ENCODE measurements around the gene ING2.
"Not testable (repeated sequence)": the region's sequence is repeated elsewhere in the genome, so short reads cannot be mapped to it uniquely, and the experiment has no call there.

Gene ING2

DNA sequence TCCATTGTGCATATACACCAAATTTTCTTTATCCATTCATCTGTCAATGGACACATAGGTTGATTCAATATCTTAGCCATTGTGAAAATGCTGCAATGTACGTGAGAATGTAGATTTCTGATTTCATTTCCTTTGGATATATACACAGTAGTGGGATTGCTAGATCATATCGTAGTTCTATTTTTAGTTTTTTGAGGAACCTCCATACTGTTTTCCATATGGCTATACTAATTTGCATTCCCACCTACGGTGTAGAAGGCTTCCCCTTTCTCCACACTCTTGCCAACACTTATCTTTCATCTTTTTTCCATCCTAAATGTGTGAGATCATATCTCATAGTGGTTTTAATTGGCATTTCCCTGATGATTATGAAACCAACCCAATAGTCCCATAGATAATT lies 43.4 kb downstream of the ING2 start:
- TF ChIP-seq, protein P1, sequence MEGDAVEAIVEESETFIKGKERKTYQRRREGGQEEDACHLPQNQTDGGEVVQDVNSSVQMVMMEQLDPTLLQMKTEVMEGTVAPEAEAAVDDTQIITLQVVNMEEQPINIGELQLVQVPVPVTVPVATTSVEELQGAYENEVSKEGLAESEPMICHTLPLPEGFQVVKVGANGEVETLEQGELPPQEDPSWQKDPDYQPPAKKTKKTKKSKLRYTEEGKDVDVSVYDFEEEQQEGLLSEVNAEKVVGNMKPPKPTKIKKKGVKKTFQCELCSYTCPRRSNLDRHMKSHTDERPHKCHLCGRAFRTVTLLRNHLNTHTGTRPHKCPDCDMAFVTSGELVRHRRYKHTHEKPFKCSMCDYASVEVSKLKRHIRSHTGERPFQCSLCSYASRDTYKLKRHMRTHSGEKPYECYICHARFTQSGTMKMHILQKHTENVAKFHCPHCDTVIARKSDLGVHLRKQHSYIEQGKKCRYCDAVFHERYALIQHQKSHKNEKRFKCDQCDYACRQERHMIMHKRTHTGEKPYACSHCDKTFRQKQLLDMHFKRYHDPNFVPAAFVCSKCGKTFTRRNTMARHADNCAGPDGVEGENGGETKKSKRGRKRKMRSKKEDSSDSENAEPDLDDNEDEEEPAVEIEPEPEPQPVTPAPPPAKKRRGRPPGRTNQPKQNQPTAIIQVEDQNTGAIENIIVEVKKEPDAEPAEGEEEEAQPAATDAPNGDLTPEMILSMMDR (IDR thresholded peaks at IDR 0.05; ENCODE audit: insufficient read depth, low read length, poor library complexity, severe bottlenecking): no peak
- TF ChIP-seq EZH2phosphoT487 (conservative IDR thresholded peaks at IDR 0.05; ENCODE audit: low read length): no peak

DNA sequence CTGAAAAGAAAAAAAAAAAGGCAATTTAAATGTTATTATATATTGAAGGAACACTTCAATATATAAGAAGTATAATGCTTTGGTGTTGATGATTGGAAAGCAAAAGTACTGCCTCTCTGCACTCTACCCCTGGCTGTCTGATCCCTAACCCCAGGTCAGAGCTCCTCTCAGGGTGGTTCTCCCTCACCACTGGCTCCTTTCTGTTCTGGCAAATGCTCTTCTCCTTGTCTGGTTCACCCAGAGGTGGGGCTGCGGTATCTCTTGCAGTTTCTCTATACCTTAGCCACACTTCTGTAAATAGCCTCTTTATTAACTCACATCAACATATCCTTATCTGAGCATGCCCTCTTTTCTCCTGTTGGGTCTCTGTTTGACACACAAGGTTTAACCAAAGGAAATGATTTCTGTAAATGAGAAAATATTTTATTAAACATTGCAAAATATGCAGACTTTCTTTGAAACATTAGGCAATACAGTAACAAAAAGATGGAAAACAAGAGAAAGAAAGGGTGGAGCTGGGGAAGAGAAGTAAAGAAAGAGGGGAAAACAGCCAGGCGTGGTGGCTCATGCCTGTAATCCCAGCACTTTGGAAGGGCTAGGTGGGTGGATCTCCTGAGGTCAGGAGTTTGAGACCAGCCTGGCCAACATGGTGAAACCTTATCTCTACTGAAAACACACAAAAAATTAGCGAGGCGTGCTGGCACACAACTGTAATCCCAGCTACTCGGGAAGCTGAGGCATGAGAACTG lies 45.7 kb downstream of the ING2 start:
- Histone ChIP-seq H3K79me2 (ENCODE audit: insufficient read depth, low read length) (no peaks in the 10 kb centered on the region), H3K9ac (ENCODE audit: low read length) (no peak overlapping the region), H3K9me2 (replicated peaks; ENCODE audit: insufficient read depth, low read length) (no peaks in the 10 kb centered on the region), H3K4me2 (ENCODE audit: low read depth, low read length, poor library complexity, severe bottlenecking) (no peak overlapping the region), H3K27me3 (ENCODE audit: low read length) (no peaks in the 10 kb centered on the region), H3F3A (ENCODE audit: insufficient read depth) (no peaks in the 10 kb centered on the region), H4K20me1 (ENCODE audit: low read depth, low read length) (no peaks in the 10 kb centered on the region), H3K27ac (ENCODE audit: low read depth, low read length) (no peak overlapping the region), H3K9me3 (ENCODE audit: insufficient read depth, low read length) (no peaks in the 10 kb centered on the region), H3K36me3 (ENCODE audit: low read length) (no peaks in the 10 kb centered on the region), H3K4me3 (ENCODE audit: insufficient read depth, low read length, poor library complexity, severe bottlenecking) (no peak overlapping the region), H2AFZ (ENCODE audit: low read depth, low read length, severe bottlenecking) (no peak overlapping the region)
- TF ChIP-seq, protein P1 (IDR thresholded peaks at IDR 0.05; ENCODE audit: insufficient read depth, low read length, poor library complexity, severe bottlenecking): no peak
- TF ChIP-seq EZH2phosphoT487 (conservative IDR thresholded peaks at IDR 0.05; ENCODE audit: low read length): no peak

More for the DNA sequence above, 43.4 kb downstream of the ING2 start:
- Histone ChIP-seq H4K20me1 (ENCODE audit: low read depth, low read length) (no peaks in the 10 kb centered on the region), H3K9ac (ENCODE audit: low read length) (no peak overlapping the region), H2AFZ (ENCODE audit: low read depth, low read length, severe bottlenecking) (no peak overlapping the region), H3K4me3 (ENCODE audit: insufficient read depth, low read length, poor library complexity, severe bottlenecking) (no peak overlapping the region), H3K9me3 (ENCODE audit: insufficient read depth, low read length) (no peaks in the 10 kb centered on the region), H3K27me3 (ENCODE audit: low read length) (no peaks in the 10 kb centered on the region), H3K9me2 (replicated peaks; ENCODE audit: insufficient read depth, low read length) (no peaks in the 10 kb centered on the region), H3K27ac (ENCODE audit: low read depth, low read length) (no peak overlapping the region), H3F3A (ENCODE audit: insufficient read depth) (no peaks in the 10 kb centered on the region), H3K79me2 (ENCODE audit: insufficient read depth, low read length) (no peaks in the 10 kb centered on the region), H3K4me2 (ENCODE audit: low read depth, low read length, poor library complexity, severe bottlenecking) (no peak overlapping the region), H3K36me3 (ENCODE audit: low read length) (no peaks in the 10 kb centered on the region)

DNA sequence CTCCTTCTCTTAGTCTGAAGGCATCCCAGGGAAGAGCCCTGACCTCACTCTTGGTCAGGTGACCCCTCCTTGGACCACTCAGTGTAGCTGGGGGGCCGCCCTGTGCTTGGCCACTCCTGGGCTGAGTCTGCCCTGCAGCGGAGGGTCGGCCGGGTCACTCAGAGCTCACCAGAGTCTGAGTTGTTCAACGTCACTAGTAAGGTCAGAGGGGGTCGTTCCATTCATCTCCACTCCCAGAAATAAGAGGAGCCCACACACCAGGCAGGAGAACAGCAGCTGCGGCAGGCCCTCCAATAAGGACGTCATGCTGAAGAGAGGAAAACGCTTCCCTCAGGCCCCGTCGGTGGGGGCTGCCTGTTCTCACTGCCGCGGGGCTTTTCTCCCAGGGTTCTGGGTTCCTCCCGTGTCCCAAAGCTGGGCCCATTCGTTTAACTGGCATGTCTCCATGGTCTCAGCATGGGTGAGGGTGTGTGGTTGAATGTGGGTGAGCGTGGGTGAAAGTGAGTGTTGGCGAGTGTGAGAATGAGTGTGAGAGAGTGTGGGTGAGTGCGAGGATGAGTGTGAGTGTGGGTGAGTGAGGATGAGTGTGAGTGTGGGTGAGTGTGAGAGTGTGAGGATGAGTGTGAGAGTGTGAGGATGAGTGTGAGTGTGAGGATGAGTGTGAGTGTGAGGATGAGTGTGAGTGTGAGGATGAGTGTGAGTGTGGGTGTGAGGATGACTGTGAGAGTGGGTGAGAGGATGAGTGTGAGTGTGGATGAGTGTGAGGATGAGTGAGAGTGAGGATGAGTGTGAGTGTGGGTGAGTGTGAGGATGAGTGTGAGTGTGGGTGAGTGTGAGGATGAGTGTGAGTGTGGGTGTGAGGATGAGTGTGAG lies 47.7 kb downstream of the ING2 start:
- no peaks in the 10 kb centered on the region for H3K9me2 ChIP-seq (replicated peaks; ENCODE audit: insufficient read depth, low read length)
- no peak overlapping the region for H3K27ac ChIP-seq (ENCODE audit: low read depth, low read length)
- no peaks in the 10 kb centered on the region for H3K79me2 ChIP-seq (ENCODE audit: insufficient read depth, low read length)
- no peaks in the 10 kb centered on the region for H3F3A ChIP-seq (ENCODE audit: insufficient read depth)
- no peak overlapping the region for H3K9ac ChIP-seq (ENCODE audit: low read length)
- no peak overlapping the region for H2AFZ ChIP-seq (ENCODE audit: low read depth, low read length, severe bottlenecking)
- H3K36me3 ChIP-seq (ENCODE audit: low read length): no peaks in the 10 kb centered on the region
- TF ChIP-seq, protein P1 (IDR thresholded peaks at IDR 0.05; ENCODE audit: insufficient read depth, low read length, poor library complexity, severe bottlenecking): no peak
- TF ChIP-seq EZH2phosphoT487 (conservative IDR thresholded peaks at IDR 0.05; ENCODE audit: low read length): no peak
- H3K27me3 ChIP-seq (ENCODE audit: low read length): no peaks in the 10 kb centered on the region
- no peaks in the 10 kb centered on the region for H3K9me3 ChIP-seq (ENCODE audit: insufficient read depth, low read length)
- H3K4me3 ChIP-seq (ENCODE audit: insufficient read depth, low read length, poor library complexity, severe bottlenecking): no peak overlapping the region
- no peaks in the 10 kb centered on the region for H4K20me1 ChIP-seq (ENCODE audit: low read depth, low read length)
- H3K4me2 ChIP-seq (ENCODE audit: low read depth, low read length, poor library complexity, severe bottlenecking): no peak overlapping the region

DNA sequence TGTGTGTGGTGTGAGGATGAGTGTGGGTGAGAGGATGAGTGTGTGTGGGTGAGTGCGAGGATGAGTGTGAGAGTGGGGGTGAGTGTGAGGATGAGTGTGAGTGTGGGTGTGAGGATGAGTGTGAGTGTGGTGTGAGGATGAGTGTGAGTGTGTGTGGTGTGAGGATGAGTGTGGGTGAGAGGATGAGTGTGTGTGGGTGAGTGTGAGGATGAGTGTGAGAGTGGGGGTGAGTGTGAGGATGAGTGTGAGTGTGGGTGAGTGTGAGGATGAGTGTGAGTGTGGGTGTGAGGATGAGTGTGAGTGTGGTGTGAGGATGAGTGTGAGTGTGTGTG lies 48.3 kb downstream of the ING2 start:
- not testable (repeated sequence) for H2AFZ ChIP-seq (ENCODE audit: low read depth, low read length, severe bottlenecking)

More for the DNA sequence above, 48.3 kb downstream of the ING2 start:
- H3K27me3 ChIP-seq (ENCODE audit: low read length); H3K27ac ChIP-seq (ENCODE audit: low read depth, low read length); H3K9ac ChIP-seq (ENCODE audit: low read length); H3K9me3 ChIP-seq (ENCODE audit: insufficient read depth, low read length); H3F3A ChIP-seq (ENCODE audit: insufficient read depth); H3K79me2 ChIP-seq (ENCODE audit: insufficient read depth, low read length); H3K9me2 ChIP-seq (replicated peaks; ENCODE audit: insufficient read depth, low read length); H3K4me2 ChIP-seq (ENCODE audit: low read depth, low read length, poor library complexity, severe bottlenecking); H4K20me1 ChIP-seq (ENCODE audit: low read depth, low read length); H3K36me3 ChIP-seq (ENCODE audit: low read length); H3K4me3 ChIP-seq (ENCODE audit: insufficient read depth, low read length, poor library complexity, severe bottlenecking): not testable (repeated sequence)
